HepG2 (cell line): Measurements from ENCODE around the gene FAM3C. TPM values are rescaled to one million over a fixed set of nuclear protein-coding genes. Genes with fewer than 3 reads are reported as not detected.

Source experiments
- ATAC-seq: fragments of 200-7000 bp; cut with Tn5 transposase; 3 replicates; pipeline ENCODE4 v1.9.1; 2020; ENCODE audit warnings: mild to moderate bottlenecking, moderate library complexity
- BruUV-seq: library from RNA; stranded (reverse); fragments of 400-500 nt; replicated peaks from 2 replicates; lab custom pipeline; 2021; lab: Mats Ljungman, UMichigan
- CTCF ChIA-PET: fragments of 300-600 bp; formaldehyde crosslinking; extraction: SDS; loops from one replicate; lab custom pipeline; 2021; ENCODE audit warnings: low total read pairs, inconsistent platforms, low intra/inter-chr PET ratio; lab: Yijun Ruan, JAX
- POLR2A ChIA-PET: fragments of 350-600 bp; sonication (Branson Sonifier 250); formaldehyde crosslinking; loops from one replicate; lab custom pipeline; 2020; ENCODE audit warnings: antibody characterized with exemption, inconsistent platforms; lab: Yijun Ruan, JAX
- DNase-seq: peaks from one replicate; pipeline ENCODE4 v3.0.0-alpha.2; 2015; ENCODE audit warnings: low spot score
- FAIRE-seq: peaks from 3 replicates; lab custom pipeline; 2011; peaks lifted over from hg19 to GRCh38; lab: Jason Lieb, UNC
- H2AFZ ChIP-seq: one replicate; pipeline ENCODE4 v1.6.1; 2011; ENCODE audit warnings: low read length, inconsistent platforms
- H3K27ac ChIP-seq: fragments of 300-600 bp; 3 replicates; pipeline ENCODE4 v1.8.0; 2011; ENCODE audit warnings: mixed run types, mild to moderate bottlenecking, mixed read lengths, low read length, inconsistent platforms; ENCODE audit not compliant: insufficient read depth; ENCODE audit errors: extremely low read length
- H3K27me3 ChIP-seq, 2 experiments: fragments of 200-600 bp in 1 of 2; 2 replicates in 1 of 2; 3 replicates in 1 of 2; pipeline versions ENCODE4 v1.6.0 to v1.8.0; 2011; ENCODE audit warnings: low read length in 2 of 2, mild to moderate bottlenecking in 2 of 2, moderate library complexity in 2 of 2, inconsistent platforms in 1 of 2; ENCODE audit not compliant: insufficient read depth in 2 of 2, control insufficient read depth in 1 of 2
- H3K36me3 ChIP-seq, 2 experiments: fragments of 200-600 bp in 1 of 2; replicated peaks in 1 of 2; 2 replicates in 1 of 2; 3 replicates in 1 of 2; pipeline versions ENCODE4 v1.5.1 to v1.8.0; 2011; ENCODE audit warnings: low read length in 2 of 2, inconsistent platforms in 1 of 2; ENCODE audit not compliant: insufficient read depth in 2 of 2, control insufficient read depth in 1 of 2
- H3K4me1 ChIP-seq: 2 replicates; pipeline ENCODE4 v1.5.1; 2012; ENCODE audit warnings: low read length, inconsistent platforms; ENCODE audit not compliant: insufficient read depth
- H3K4me2 ChIP-seq: 2 replicates; pipeline ENCODE4 v1.6.0; 2011; ENCODE audit warnings: low read depth, low read length, inconsistent platforms
- H3K4me3 ChIP-seq, 3 experiments: fragments of 200-600 bp in 1 of 3; sonication (generic), shearing (Covaris generic) in 1 of 3; replicated peaks in 1 of 3; 2 replicates each; pipeline ENCODE4 v1.5.1; 2011 to 2016; ENCODE audit warnings: low read length in 3 of 3, inconsistent platforms in 2 of 3, low read depth in 2 of 3, mild to moderate bottlenecking in 2 of 3, control low read depth in 1 of 3, mixed read lengths in 1 of 3; ENCODE audit not compliant: insufficient read depth in 1 of 3
- H3K79me2 ChIP-seq: one replicate; pipeline ENCODE4 v1.6.1; 2011; ENCODE audit warnings: low read length, inconsistent platforms; ENCODE audit not compliant: insufficient read depth
- H3K9ac ChIP-seq: 2 replicates; pipeline ENCODE4 v1.6.0; 2011; ENCODE audit warnings: mild to moderate bottlenecking, low read depth, low read length, inconsistent platforms; ENCODE audit not compliant: insufficient read depth
- H3K9me3 ChIP-seq: 2 replicates; pipeline ENCODE4 v1.5.1; 2012; ENCODE audit warnings: mild to moderate bottlenecking, low read length
- H4K20me1 ChIP-seq: 2 replicates; pipeline ENCODE4 v1.6.0; 2011; ENCODE audit warnings: inconsistent platforms, mild to moderate bottlenecking, low read length, moderate library complexity; ENCODE audit not compliant: insufficient read depth
- ATF3 ChIP-seq: sonication (generic); formaldehyde crosslinking; IDR thresholded peaks from 2 replicates; pipeline ENCODE4 v1.4.0; 2020; ENCODE audit warnings: missing genetic modification reagents
- EEA1 ChIP-seq: sonication (generic); formaldehyde crosslinking; IDR thresholded peaks from 2 replicates; pipeline ENCODE4 v1.5.1; 2020; ENCODE audit warnings: mild to moderate bottlenecking, missing genetic modification reagents, borderline replicate concordance
- FOSL2 ChIP-seq: sonication (generic); formaldehyde crosslinking; IDR thresholded peaks from 2 replicates; pipeline ENCODE4 v1.4.0; 2020; ENCODE audit warnings: missing genetic modification reagents
- HIC2 ChIP-seq: sonication (generic); formaldehyde crosslinking; IDR thresholded peaks from 2 replicates; pipeline ENCODE4 v1.9.0; 2022; ENCODE audit warnings: low read depth, missing genetic modification reagents
- JUND ChIP-seq: sonication (generic); formaldehyde crosslinking; IDR thresholded peaks from 2 replicates; pipeline ENCODE4 v1.8.0; 2022; ENCODE audit warnings: mild to moderate bottlenecking, missing genetic modification reagents
- KMT2B ChIP-seq: IDR thresholded peaks from 2 replicates; pipeline ENCODE4 v1.6.1; 2016; ENCODE audit warnings: missing genetic modification reagents, missing compliant biosample characterization
- NFATC3 ChIP-seq: sonication (generic); formaldehyde crosslinking; IDR thresholded peaks from 2 replicates; pipeline ENCODE4 v1.5.1; 2020; ENCODE audit warnings: mild to moderate bottlenecking, missing genetic modification reagents
- POLR2A ChIP-seq, 2 experiments: IDR thresholded peaks; 2 replicates each; pipeline ENCODE4 v1.6.1; 2011; ENCODE audit warnings: low read depth in 2 of 2, low read length in 2 of 2, mild to moderate bottlenecking in 1 of 2, moderate library complexity in 1 of 2; ENCODE audit not compliant: insufficient read depth in 1 of 2
- SALL1 ChIP-seq: sonication (generic); formaldehyde crosslinking; IDR thresholded peaks from 2 replicates; pipeline ENCODE4 v1.8.0; 2022; ENCODE audit warnings: mild to moderate bottlenecking, missing genetic modification reagents
- SMAD1 ChIP-seq: sonication (generic); formaldehyde crosslinking; IDR thresholded peaks from 2 replicates; pipeline ENCODE4 v1.4.0; 2020; ENCODE audit warnings: missing genetic modification reagents, low read depth, mild to moderate bottlenecking, borderline replicate concordance
- SNAPC5 ChIP-seq: sonication (generic); formaldehyde crosslinking; IDR thresholded peaks from 2 replicates; pipeline ENCODE4 v1.8.1; 2023; ENCODE audit warnings: mild to moderate bottlenecking, missing genetic modification reagents, borderline replicate concordance
- SP5 ChIP-seq: IDR thresholded peaks from 2 replicates; pipeline ENCODE4 v1.6.1; 2016; ENCODE audit warnings: low read depth, borderline replicate concordance
- SSRP1 ChIP-seq: IDR thresholded peaks from 2 replicates; pipeline ENCODE4 v1.6.1; 2016; ENCODE audit warnings: control low read depth
- ZNF280D ChIP-seq: sonication (generic); formaldehyde crosslinking; IDR thresholded peaks from 2 replicates; pipeline ENCODE4 v1.5.1; 2020; ENCODE audit warnings: mild to moderate bottlenecking, missing genetic modification reagents
- ZNF33A ChIP-seq: sonication (generic); formaldehyde crosslinking; IDR thresholded peaks from 2 replicates; pipeline ENCODE4 v1.5.1; 2020; ENCODE audit warnings: missing genetic modification reagents, mild to moderate bottlenecking, moderate library complexity, borderline replicate concordance
- ZNF616 ChIP-seq: sonication (generic); formaldehyde crosslinking; IDR thresholded peaks from 2 replicates; pipeline ENCODE4 v1.5.0; 2020; ENCODE audit warnings: low read depth, mild to moderate bottlenecking, missing genetic modification reagents
- ZNF652 ChIP-seq: IDR thresholded peaks from 2 replicates; pipeline ENCODE4 v1.6.1; 2016; ENCODE audit warnings: low read depth, borderline replicate concordance
- ZNF839 ChIP-seq: sonication (generic); formaldehyde crosslinking; IDR thresholded peaks from 2 replicates; pipeline ENCODE4 v1.4.0; 2020; ENCODE audit warnings: missing genetic modification reagents, mild to moderate bottlenecking, borderline replicate concordance
- ZNF883 ChIP-seq: sonication (generic); formaldehyde crosslinking; IDR thresholded peaks from 2 replicates; pipeline ENCODE4 v1.5.1; 2020; ENCODE audit warnings: mild to moderate bottlenecking, missing genetic modification reagents; ENCODE audit errors: not compliant biosample characterization
- ZSCAN22 ChIP-seq: sonication (generic); formaldehyde crosslinking; IDR thresholded peaks from 2 replicates; pipeline ENCODE4 v1.4.0; 2020; ENCODE audit warnings: mild to moderate bottlenecking, missing genetic modification reagents
- WGBS: methylation state at CpG from one replicate; pipeline ENCODE4 v1.1.6; 2017; ENCODE audit warnings: low lambda C conversion rate; 5-methylcytosine and 5-hydroxymethylcytosine counted together
- in situ Hi-C: cut with HindIII; loops from 2 replicates; pipeline ENCODE4 v1.10.0; 2017; ENCODE audit warnings: low pct_unique_long_range_greater_than_20kb; ENCODE audit not compliant: extremely low pct_ligation_motif_present
- intact Hi-C: fragments of 100-400 bp; cut with micrococcal nuclease; formaldehyde crosslinking; loops from one replicate; pipeline ENCODE4 v1.10.0; 2022; ENCODE audit not compliant: unreplicated experiment
- polyA plus RNA-seq, 8 experiments: library from polyadenylated mRNA; depleted of rRNA in 3 of 8; stranded (reverse) in 7 of 8; unstranded in 1 of 8; fragments of >200 nt; fragmentation: Illumina TruSeq in 4 of 8; extraction: Trizol in 4 of 8; gene quantifications; 2 replicates each; pipeline versions ENCODE4 v1.2.1 to v1.2.3, GENCODE V29; 2011 to 2016; ENCODE audit warnings: low read depth in 4 of 8, missing spikeins in 1 of 8, mixed read lengths in 1 of 8; ENCODE audit not compliant: insufficient read depth in 1 of 8
- total RNA-seq, 5 experiments: library from RNA; depleted of rRNA; stranded (reverse); fragments of >200 nt; fragmentation: Illumina TruSeq; extraction: Trizol; gene quantifications; 2 replicates each; pipeline ENCODE4 v1.2.3, GENCODE V29; 2016; ENCODE audit warnings: low read depth in 1 of 5

Gene FAM3C
- total and polyA plus RNA-seq, 2 of the 13 experiments (the other 11 are each of a cell fraction or from before 2014, with no cell fraction given): 14.6 to 16.0 TPM

- POLR2A ChIA-PET: no interaction called here
- Histone ChIP-seq H4K20me1 (no peaks in the 10 kb centered on the region), H3K79me2 (no peaks in the 10 kb centered on the region), H3K9me3 (no peaks in the 10 kb centered on the region), H3K9ac (no peak overlapping the region), H3K27ac (no peak overlapping the region), H3K27me3 (no peaks in the 10 kb centered on the region), H3K4me2 (no peak overlapping the region), H3K36me3 (peaks cover 7 to 39% of the 10 kb centered on the region in 2 experiments; a peak in 4 of 5 replicates), H2AFZ (no peak overlapping the region), H3K4me3 (no peak overlapping the region), H3K4me1 (no peaks in the 10 kb centered on the region)
- TF ChIP-seq SSRP1 (CRISPR knock-in tag) (no peak), SNAPC5 (no peak), JUND (CRISPR knock-in tag) (no peak), ZNF839 (CRISPR knock-in tag) (no peak), KMT2B (CRISPR knock-in tag) (no peak), SMAD1 (CRISPR knock-in tag) (no peak), NFATC3 (CRISPR knock-in tag) (no peak), EEA1 (no peak), SALL1 (no peak), HIC2 (CRISPR knock-in tag) (no peak), ZNF652 (CRISPR knock-in tag) (no peak), ZNF33A (CRISPR knock-in tag) (no peak), ATF3 (CRISPR knock-in tag) (no peak), FOSL2 (CRISPR knock-in tag) (no peak), ZSCAN22 (CRISPR knock-in tag) (no peak), ZNF616 (CRISPR knock-in tag) (no peak), POLR2A (IDR thresholded peaks at IDR 0.05; ENCODE audit: insufficient read depth in 1 of 2, low read depth in 2 of 2, low read length in 2 of 2) (no peak), SP5 (CRISPR knock-in tag) (no peak), ZNF883 (no peak), ZNF280D (no peak)
- no peak for FAIRE-seq
- no TSS peak for BruUV-seq
- CTCF ChIA-PET: no interaction called here
- WGBS: 100% methylated on average over 2 of the region's 2 CpGs
- no peak for ATAC-seq
- intact Hi-C loops: no loop called here
- in situ Hi-C loops: no loop called here
- DNase-seq: no peak
These were observed 19.1 kb downstream of the FAM3C start for GRCh38 chr7:121376979-121377378.
